ENCODE results near the gene GSE1. TPM values are rescaled to one million over a fixed set of nuclear protein-coding genes. Genes with fewer than 3 reads are reported as not detected.
A peak's percentile ranks its signal among the peaks of the same experiment; 100 is the strongest.

GSE1 gene
- total and polyA plus RNA-seq, 9 of the 15 experiments (the other 6 are each of a cell fraction or from before 2014, with no cell fraction given): 12.2 to 244 (median 57.9) TPM

GRCh38 chr16:85584267-85584666 lies 28.9 kb upstream of the GSE1 start:
- DNase-seq (ENCODE audit: extremely low read depth in 1 of 4, low spot score in 3 of 4) (no peak), FAIRE-seq (no peak), ATAC-seq (no peak)
- Histone ChIP-seq H3K9me3 (replicated peaks; ENCODE audit: control insufficient read depth, insufficient read depth, low read depth, low read length) (no peaks in the 10 kb centered on the region), H3K36me3 (ENCODE audit: control insufficient read depth, insufficient read depth, low read length) (peaks cover 79% of the 10 kb centered on the region; the same call in 2 of the 3 replicates), H4K20me1 (replicated peaks; ENCODE audit: control insufficient read depth, insufficient read depth, low read length) (peaks cover 99% of the 10 kb centered on the region), H3K27me3 (ENCODE audit: control insufficient read depth in 2 of 2, insufficient read depth in 2 of 2, low read length in 2 of 2) (no peaks in the 10 kb centered on the region), H3K27ac (ENCODE audit: extremely low read depth, low read depth, low read length) (no peak overlapping the region), H3K9me1 (ENCODE audit: control insufficient read depth, insufficient read depth, low read length) (peaks cover 34% of the 10 kb centered on the region), H2AFZ (ENCODE audit: low read depth, low read length) (no peak overlapping the region), H3K9ac (ENCODE audit: insufficient read depth in 1 of 2, low read depth in 2 of 2, low read length in 2 of 2) (peak overlapping the region in 1 of 2 experiments; percentile 28; a peak in 1 of 4 replicates), H3K4me1 (replicated peaks in 1 of 2; ENCODE audit: control insufficient read depth in 2 of 2, insufficient read depth in 2 of 2, low read length in 2 of 2) (peaks cover 54 to 93% of the 10 kb centered on the region in 2 experiments), H3K4me3 (no peak overlapping the region), H3K79me2 (ENCODE audit: control insufficient read depth, insufficient read depth, low read length) (peaks cover 100% of the 10 kb centered on the region), H3K4me2 (ENCODE audit: insufficient read depth, low read length) (no peak overlapping the region)
- in situ Hi-C loops (cut with MboI) (no loop called here), intact Hi-C loops (cut with micrococcal nuclease) (no loop called here)
- ChIA-PET POLR2A (interaction anchor here (0.9 to 2.1 kb wide), 3 partner anchors 11 to 20 kb away, joined by 3 to 14 read pairs (median 5); no protein-coding TSS in a partner anchor), CTCF (ENCODE audit: low intra/inter-chr PET ratio) (no interaction called here)
- TF ChIP-seq ZNF316 (IDR thresholded peaks at IDR 0.05) (no peak), TOE1 (IDR thresholded peaks at IDR 0.05; ENCODE audit: borderline replicate concordance) (no peak), TOE1 (CRISPR knock-in tag; IDR thresholded peaks at IDR 0.05; ENCODE audit: borderline replicate concordance, low read depth) (no peak), ASH1L (IDR thresholded peaks at IDR 0.05; ENCODE audit: borderline replicate concordance, low read depth, partially characterized antibody) (no peak), HMGN3 (IDR thresholded peaks at IDR 0.05; ENCODE audit: borderline replicate concordance, extremely low read depth, insufficient read length, low read depth, low read length) (no peak), CBX1 (IDR thresholded peaks at IDR 0.05; ENCODE audit: low read depth) (no peak), ZKSCAN8 (CRISPR knock-in tag; IDR thresholded peaks at IDR 0.05) (no peak), SAFB (IDR thresholded peaks at IDR 0.05; ENCODE audit: borderline replicate concordance, low read depth, low read length) (no peak), MXI1 (IDR thresholded peaks at IDR 0.05; ENCODE audit: low read depth, low read length) (no peak), HMG20B (CRISPR knock-in tag; IDR thresholded peaks at IDR 0.05) (no peak), CTCFL (IDR thresholded peaks at IDR 0.05; ENCODE audit: borderline replicate concordance, insufficient read depth, low read depth, low read length, poor library complexity, severe bottlenecking) (no peak), FUS (optimal IDR thresholded peaks at IDR 0.05; ENCODE audit: low read depth, low read length) (no peak)
- BruUV-seq (replicated peaks): no TSS peak
- 92% methylated on average over 12 of the region's 14 CpGs for WGBS (ENCODE audit: insufficient coverage, low coverage, missing lambda C conversion rate)
